Activated B cell treated with CpG ODN at 0.5 μM for 24 hours (primary cell): ENCODE measurements around the gene AKTIP. TPM values are rescaled to one million over a fixed set of nuclear protein-coding genes. Genes with fewer than 3 reads are reported as not detected.

Source experiments
- ATAC-seq: fragments of 200-7000 bp; cut with Tn5 transposase; one replicate; pipeline ENCODE4 v1.10.0; 2021; ENCODE audit warnings: low read depth, mild to moderate bottlenecking, moderate library complexity
- CTCF ChIA-PET: fragments of 350-600 bp; sonication (Branson Sonifier 250); formaldehyde crosslinking; loops from one replicate; lab custom pipeline; 2021; ENCODE audit warnings: antibody characterized with exemption; lab: Charles Lee
- POLR2A ChIA-PET: fragments of 350-600 bp; sonication (Branson Sonifier 250); formaldehyde crosslinking; loops from one replicate; lab custom pipeline; 2021; ENCODE audit warnings: antibody characterized with exemption; lab: Charles Lee
- DNase-seq: peaks from one replicate; pipeline ENCODE4 v3.0.0; 2022
- H3K27ac Mint-ChIP-seq: one replicate; pipeline ENCODE4 v1.8.0; 2020; ENCODE audit warnings: mixed read lengths
- H3K27me3 Mint-ChIP-seq: one replicate; pipeline ENCODE4 v1.8.0; 2021; ENCODE audit warnings: mixed read lengths
- H3K36me3 Mint-ChIP-seq: one replicate; pipeline ENCODE4 v1.8.0; 2021; ENCODE audit warnings: low read depth, mixed read lengths
- H3K4me1 Mint-ChIP-seq: one replicate; pipeline ENCODE4 v1.8.0; 2021; ENCODE audit warnings: mixed read lengths
- H3K4me3 Mint-ChIP-seq: one replicate; pipeline ENCODE4 v1.8.0; 2020; ENCODE audit warnings: mild to moderate bottlenecking, mixed read lengths
- H3K9me3 Mint-ChIP-seq: one replicate; pipeline ENCODE4 v1.8.0; 2020; ENCODE audit warnings: mixed read lengths
- CTCF ChIP-seq: fragments of 200-600 bp; IDR thresholded peaks from one replicate; pipeline ENCODE4 v1.8.0; 2022; ENCODE audit warnings: antibody characterized with exemption, mild to moderate bottlenecking
- intact Hi-C: fragments of 100-400 bp; cut with micrococcal nuclease; formaldehyde crosslinking; loops from one replicate; pipeline ENCODE4 v1.15.1; 2024
- total RNA-seq: library from RNA; stranded (reverse); gene quantifications from 2 replicates; pipeline ENCODE4 v1.2.3, GENCODE V29; 2022

The AKTIP gene
- total RNA-seq, 1 donor from 2014 or later = 22.8 TPM

GRCh38 chr16:53495325-53495724, 7.7 kb downstream of the AKTIP start:
- ChIA-PET POLR2A (no interaction called here), CTCF (no interaction called here)
- intact Hi-C loops = no loop called here
- H3K4me3 Mint-ChIP-seq = no peak overlapping the region
- no peaks in the 10 kb centered on the region for H3K4me1 Mint-ChIP-seq
- H3K9me3 Mint-ChIP-seq = no peaks in the 10 kb centered on the region
- peaks cover 89% of the 10 kb centered on the region for H3K36me3 Mint-ChIP-seq
- no peak for ATAC-seq
- no peak for TF ChIP-seq CTCF
- DNase-seq = no peak
- no peaks in the 10 kb centered on the region for H3K27me3 Mint-ChIP-seq
- no peak overlapping the region for H3K27ac Mint-ChIP-seq

- H3K9me3 Mint-ChIP-seq = no peaks in the 10 kb centered on the region
- H3K36me3 Mint-ChIP-seq = peaks cover 94% of the 10 kb centered on the region
- no peaks in the 10 kb centered on the region for H3K27me3 Mint-ChIP-seq
- POLR2A ChIA-PET = no interaction called here
- ATAC-seq (no peak), DNase-seq (no peak)
- TF ChIP-seq CTCF = no peak
- no peaks in the 10 kb centered on the region for H3K4me1 Mint-ChIP-seq
- intact Hi-C loops = no loop called here
- CTCF ChIA-PET = no interaction called here
- no peak overlapping the region for H3K27ac Mint-ChIP-seq
- H3K4me3 Mint-ChIP-seq = no peak overlapping the region
Measured at GRCh38 chr16:53494636-53495035, 8.4 kb downstream of the AKTIP start.

- intact Hi-C loops = no loop called here
- Mint-ChIP-seq H3K27me3 (no peaks in the 10 kb centered on the region), H3K4me3 (no peak overlapping the region), H3K9me3 (no peaks in the 10 kb centered on the region), H3K4me1 (no peaks in the 10 kb centered on the region), H3K27ac (no peak overlapping the region), H3K36me3 (peaks cover 94% of the 10 kb centered on the region)
- ChIA-PET CTCF (no interaction called here), POLR2A (no interaction called here)
- ATAC-seq = no peak
- TF ChIP-seq CTCF = no peak
- no peak for DNase-seq
Measured at GRCh38 chr16:53492503-53492902, 10.5 kb downstream of the AKTIP start.

- intact Hi-C loops = no loop called here
- TF ChIP-seq CTCF = no peak
- ChIA-PET POLR2A (no interaction called here), CTCF (no interaction called here)
- Mint-ChIP-seq H3K27me3 (no peaks in the 10 kb centered on the region), H3K36me3 (peaks cover 96% of the 10 kb centered on the region), H3K27ac (no peak overlapping the region), H3K4me3 (no peak overlapping the region), H3K4me1 (no peaks in the 10 kb centered on the region), H3K9me3 (peaks cover 4% of the 10 kb centered on the region)
- DNase-seq (no peak), ATAC-seq (no peak)
Measured at GRCh38 chr16:53489755-53490154, 13.3 kb downstream of the AKTIP start.

- no peak for ATAC-seq
- H3K27ac Mint-ChIP-seq = no peak overlapping the region
- no peaks in the 10 kb centered on the region for H3K27me3 Mint-ChIP-seq
- intact Hi-C loops = no loop called here
- DNase-seq = no peak
- POLR2A ChIA-PET = no interaction called here
- no peak for TF ChIP-seq CTCF
- no peaks in the 10 kb centered on the region for H3K4me1 Mint-ChIP-seq
- H3K36me3 Mint-ChIP-seq = peaks cover 92% of the 10 kb centered on the region
- CTCF ChIA-PET = no interaction called here
- H3K9me3 Mint-ChIP-seq = peaks cover 4% of the 10 kb centered on the region
- H3K4me3 Mint-ChIP-seq = no peak overlapping the region
Measured at GRCh38 chr16:53486230-53486629, 16.8 kb downstream of the AKTIP start.
